HCT116 (cell line): ENCODE results near the gene PPP1R14C. TPM values are rescaled to one million over a fixed set of nuclear protein-coding genes. Genes with fewer than 3 reads are reported as not detected.
A peak's percentile ranks its signal among the peaks of the same experiment; 100 is the strongest.

Experiments used
- ATAC-seq: fragments of 200-7000 bp; cut with Tn5 transposase; 2 replicates; pipeline ENCODE4 v1.9.1; 2020; ENCODE audit warnings: mild to moderate bottlenecking, moderate library complexity
- BruUV-seq: library from RNA; stranded (reverse); fragments of 400-500 nt; replicated peaks from 2 replicates; lab custom pipeline; 2021; lab: Mats Ljungman, UMichigan
- CTCF ChIA-PET: fragments of 300-600 bp; sonication (Branson Sonifier 250); formaldehyde crosslinking; loops from one replicate; lab custom pipeline; 2021; ENCODE audit warnings: antibody characterized with exemption; lab: Charles Lee
- POLR2A ChIA-PET: fragments of 300-600, 350-600 bp; sonication (Branson Sonifier 250); formaldehyde crosslinking; loops from one replicate; lab custom pipeline; 2021; ENCODE audit warnings: antibody characterized with exemption; lab: Charles Lee
- RAD21 ChIA-PET, 2 experiments: fragments of 300-600 bp; sonication (Branson Sonifier 250); formaldehyde crosslinking; loops; one replicate each; lab custom pipeline; 2023; ENCODE audit warnings: low total read pairs in 2 of 2; ENCODE audit not compliant: uncharacterized antibody in 2 of 2, unreplicated experiment in 2 of 2, low non-redundant PET in 1 of 2; lab: Charles Lee
- DNase-seq: peaks from one replicate; pipeline ENCODE4 v3.0.0-alpha.2; 2010; ENCODE audit warnings: low read depth, low spot score
- H2AFZ ChIP-seq: fragments of 200-600 bp; shearing (Covaris generic), sonication (generic); 2 replicates; pipeline ENCODE4 v1.6.1; 2017; ENCODE audit warnings: low read depth, mixed run types, mixed read lengths, antibody characterized with exemption, low read length; ENCODE audit not compliant: poor library complexity, severe bottlenecking
- H3K27ac ChIP-seq: 2 replicates; pipeline ENCODE4 v1.5.1; 2012; ENCODE audit warnings: low read depth, low read length
- H3K27me3 ChIP-seq: fragments of 200-600 bp; sonication (generic); 2 replicates; pipeline ENCODE4 v1.6.1; 2016; ENCODE audit warnings: mixed run types, low read length, mixed read lengths; ENCODE audit not compliant: insufficient read depth
- H3K36me3 ChIP-seq, 2 experiments: fragments of 200-500 bp in 1 of 2; fragments of 200-600 bp in 1 of 2; sonication (Bioruptor generic) in 1 of 2; sonication (generic) in 1 of 2; 2 replicates each; pipeline versions ENCODE4 v1.5.1 to v1.6.1; 2014 to 2016; ENCODE audit warnings: low read length in 2 of 2, inconsistent platforms in 1 of 2, mixed read lengths in 1 of 2, mixed run types in 1 of 2; ENCODE audit not compliant: insufficient read depth in 2 of 2, control insufficient read depth in 1 of 2
- H3K4me1 ChIP-seq, 2 experiments: fragments of 200-600 bp in 1 of 2; sonication (generic) in 1 of 2; 2 replicates each; pipeline versions ENCODE4 v1.5.1 to v1.6.1; 2012 to 2017; ENCODE audit warnings: low read length in 2 of 2, inconsistent platforms in 1 of 2, mild to moderate bottlenecking in 1 of 2, mixed read lengths in 1 of 2, mixed run types in 1 of 2, moderate library complexity in 1 of 2; ENCODE audit not compliant: insufficient read depth in 2 of 2, control insufficient read depth in 1 of 2
- H3K4me2 ChIP-seq: fragments of 200-600 bp; sonication (generic); 2 replicates; pipeline ENCODE4 v1.6.1; 2017; ENCODE audit warnings: mixed run types, low read length, mixed read lengths
- H3K4me3 ChIP-seq, 2 experiments: fragments of 200-600 bp in 1 of 2; sonication (generic) in 1 of 2; replicated peaks in 1 of 2; 2 replicates each; pipeline ENCODE4 v1.5.1; 2011 to 2016; ENCODE audit warnings: low read length in 2 of 2, control low read depth in 1 of 2, low read depth in 1 of 2, mild to moderate bottlenecking in 1 of 2, mixed read lengths in 1 of 2, mixed run types in 1 of 2
- H3K79me2 ChIP-seq: fragments of 200-600 bp; sonication (generic); 2 replicates; pipeline ENCODE4 v1.6.1; 2017; ENCODE audit warnings: mild to moderate bottlenecking, mixed run types, low read length, moderate library complexity, mixed read lengths; ENCODE audit not compliant: insufficient read depth
- H3K9ac ChIP-seq: fragments of 200-600 bp; sonication (generic); 2 replicates; pipeline ENCODE4 v1.6.1; 2016; ENCODE audit warnings: low read length, mixed read lengths
- H3K9me2 ChIP-seq: fragments of 200-600 bp; sonication (generic), shearing (Covaris generic); 2 replicates; pipeline ENCODE4 v1.6.1; 2017; ENCODE audit warnings: mixed run types, mild to moderate bottlenecking, moderate library complexity; ENCODE audit not compliant: insufficient read depth
- H3K9me3 ChIP-seq, 2 experiments: fragments of 200-500 bp in 1 of 2; fragments of 200-600 bp in 1 of 2; sonication (Bioruptor generic) in 1 of 2; sonication (generic) in 1 of 2; 2 replicates each; pipeline ENCODE4 v1.6.1; 2014 to 2017; ENCODE audit warnings: low read length in 2 of 2, mixed read lengths in 2 of 2, inconsistent platforms in 1 of 2, low read depth in 1 of 2, mild to moderate bottlenecking in 1 of 2, mixed run types in 1 of 2, moderate library complexity in 1 of 2; ENCODE audit not compliant: control insufficient read depth in 1 of 2, insufficient read depth in 1 of 2
- H4K20me1 ChIP-seq: fragments of 200-600 bp; sonication (generic), shearing (Covaris generic); 2 replicates; pipeline ENCODE4 v1.6.1; 2017; ENCODE audit warnings: mixed run types, mild to moderate bottlenecking, moderate library complexity; ENCODE audit not compliant: insufficient read depth
- ELF1 ChIP-seq: IDR thresholded peaks from 2 replicates; pipeline ENCODE4 v1.6.1; 2012; ENCODE audit warnings: low read depth, borderline replicate concordance
- EZH2phosphoT487 ChIP-seq: fragments of 200-600 bp; IDR thresholded peaks from 2 replicates; pipeline ENCODE4 v1.6.1; 2018; ENCODE audit warnings: antibody characterized with exemption, borderline replicate concordance
- POLR2A ChIP-seq: IDR thresholded peaks from 2 replicates; pipeline ENCODE4 v1.7.0; 2011; ENCODE audit warnings: borderline replicate concordance; ENCODE audit not compliant: insufficient read depth, insufficient read length; ENCODE audit errors: extremely low read depth
- POLR2AphosphoS5 ChIP-seq: IDR thresholded peaks from 2 replicates; pipeline ENCODE4 v1.6.1; 2011; ENCODE audit warnings: mild to moderate bottlenecking, low read depth, low read length, moderate library complexity
- SP1 ChIP-seq: IDR thresholded peaks from 2 replicates; pipeline ENCODE4 v1.6.1; 2012; ENCODE audit warnings: low read depth
- ZFX ChIP-seq: fragments of 450-650 bp; IDR thresholded peaks from 2 replicates; pipeline ENCODE4 v1.6.1; 2017
- intact Hi-C: fragments of 100-400 bp; cut with micrococcal nuclease; formaldehyde crosslinking; loops from 2 replicates; pipeline ENCODE4 v1.10.0; 2022
- total RNA-seq: library from RNA; stranded (reverse); gene quantifications from one replicate; pipeline ENCODE4 v1.2.1, GENCODE V29; 2021; ENCODE audit not compliant: unreplicated experiment
- TF ChIP-seq, protein P1 (sequence below), 3 experiments: fragments of 200-600 bp in 1 of 3; sonication (generic) in 1 of 3; IDR thresholded peaks in 2 of 3; conservative IDR thresholded peaks in 1 of 3; 2 replicates each; pipeline ENCODE4 v1.5.1; 2012 to 2017; ENCODE audit warnings: low read depth in 2 of 3, low read length in 2 of 3, antibody characterized with exemption in 1 of 3, borderline replicate concordance in 1 of 3, control low read depth in 1 of 3, mild to moderate bottlenecking in 1 of 3, mixed read lengths in 1 of 3, mixed run types in 1 of 3, moderate library complexity in 1 of 3; ENCODE audit not compliant: insufficient read depth in 1 of 3

The PPP1R14C gene
- total RNA-seq, 1 experiment from 2014 or later: 7.8 TPM

GRCh38 chr6:150252714-150253444 is 110.0 kb downstream of the PPP1R14C start (continued):
- TF ChIP-seq ELF1: no peak
- no peak for TF ChIP-seq EZH2phosphoT487
- TF ChIP-seq SP1: peak; percentile 61
- TF ChIP-seq POLR2A: no peak
- TF ChIP-seq, all 23 proteins: peak for 7

DNA sequence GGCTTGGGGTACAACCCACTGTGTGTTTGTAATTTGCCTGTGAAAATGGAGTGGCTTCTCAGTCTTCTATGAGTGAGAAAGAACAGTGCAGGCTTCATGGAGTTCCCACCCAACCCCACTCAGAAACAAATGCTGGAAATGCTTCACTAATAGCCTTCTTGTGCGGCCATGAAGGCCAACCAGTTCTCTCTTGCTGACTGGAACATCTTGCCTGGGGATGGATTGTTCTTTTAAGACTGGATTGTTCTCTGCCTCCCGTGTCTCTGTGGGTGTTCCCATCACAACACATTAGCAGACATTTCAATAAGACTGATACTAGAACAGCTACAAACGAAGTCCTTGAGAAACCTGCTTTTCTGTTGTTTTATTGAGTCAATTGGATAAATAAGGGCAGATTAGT is 110.6 kb downstream of the PPP1R14C start:
- Histone ChIP-seq H3K4me1 (peaks cover 22 to 52% of the 10 kb centered on the region in 2 experiments), H3K27ac (no peak overlapping the region), H4K20me1 (no peaks in the 10 kb centered on the region), H3K27me3 (no peaks in the 10 kb centered on the region), H3K9me3 (peaks cover 0 to under 1% of the 10 kb centered on the region in 2 experiments; a peak in 1 of 4 replicates), H3K79me2 (no peaks in the 10 kb centered on the region), H3K4me3 (peak overlapping the region in 1 of 2 experiments; percentile 10; a peak in 1 of 4 replicates), H3K4me2 (peak overlapping the region; percentile 66), H3K36me3 (no peaks in the 10 kb centered on the region), H3K9ac (no peak overlapping the region), H3K9me2 (no peaks in the 10 kb centered on the region), H2AFZ (no peak overlapping the region)
- ATAC-seq (no peak), DNase-seq (no peak)
- no TSS peak for BruUV-seq
- intact Hi-C loops: no loop called here
- ChIA-PET CTCF (no interaction called here), POLR2A (no interaction called here), RAD21 (no interaction called here)
- TF ChIP-seq, protein P1, sequence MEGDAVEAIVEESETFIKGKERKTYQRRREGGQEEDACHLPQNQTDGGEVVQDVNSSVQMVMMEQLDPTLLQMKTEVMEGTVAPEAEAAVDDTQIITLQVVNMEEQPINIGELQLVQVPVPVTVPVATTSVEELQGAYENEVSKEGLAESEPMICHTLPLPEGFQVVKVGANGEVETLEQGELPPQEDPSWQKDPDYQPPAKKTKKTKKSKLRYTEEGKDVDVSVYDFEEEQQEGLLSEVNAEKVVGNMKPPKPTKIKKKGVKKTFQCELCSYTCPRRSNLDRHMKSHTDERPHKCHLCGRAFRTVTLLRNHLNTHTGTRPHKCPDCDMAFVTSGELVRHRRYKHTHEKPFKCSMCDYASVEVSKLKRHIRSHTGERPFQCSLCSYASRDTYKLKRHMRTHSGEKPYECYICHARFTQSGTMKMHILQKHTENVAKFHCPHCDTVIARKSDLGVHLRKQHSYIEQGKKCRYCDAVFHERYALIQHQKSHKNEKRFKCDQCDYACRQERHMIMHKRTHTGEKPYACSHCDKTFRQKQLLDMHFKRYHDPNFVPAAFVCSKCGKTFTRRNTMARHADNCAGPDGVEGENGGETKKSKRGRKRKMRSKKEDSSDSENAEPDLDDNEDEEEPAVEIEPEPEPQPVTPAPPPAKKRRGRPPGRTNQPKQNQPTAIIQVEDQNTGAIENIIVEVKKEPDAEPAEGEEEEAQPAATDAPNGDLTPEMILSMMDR (IDR thresholded peaks at IDR 0.05 in 2 of 3, conservative IDR thresholded peaks at IDR 0.05 in 1 of 3; ENCODE audit: borderline replicate concordance in 1 of 3, insufficient read depth in 1 of 3, low read depth in 2 of 3, low read length in 2 of 3): no peak
- TF ChIP-seq ELF1: no peak
- TF ChIP-seq POLR2AphosphoS5: no peak
- TF ChIP-seq ZFX: no peak
